Fibroblast of lung (primary cell): ENCODE results near the gene ZCRB1. TPM values are rescaled to one million over a fixed set of nuclear protein-coding genes. Genes with fewer than 3 reads are reported as not detected.

ENCODE experiments used
- DNase-seq, 2 donors: peaks; one replicate each; pipeline versions ENCODE4 v3.0.0 to v3.0.0-alpha.2; 2010; ENCODE audit warnings: low read depth in 2 of 2
- H2AFZ ChIP-seq: 2 replicates; pipeline ENCODE4 v1.5.1; 2012; ENCODE audit warnings: low read length, control low read depth, inconsistent platforms
- H3K27ac ChIP-seq: 2 replicates; pipeline ENCODE4 v1.5.1; 2011; ENCODE audit warnings: low read length, control low read depth; ENCODE audit not compliant: insufficient read depth
- H3K27me3 ChIP-seq: 2 replicates; pipeline ENCODE4 v1.5.1; 2011; ENCODE audit warnings: mild to moderate bottlenecking, low read length; ENCODE audit not compliant: control insufficient read depth, insufficient read depth
- H3K36me3 ChIP-seq: 2 replicates; pipeline ENCODE4 v1.5.1; 2011; ENCODE audit warnings: low read length; ENCODE audit not compliant: control insufficient read depth, insufficient read depth
- H3K4me1 ChIP-seq: 2 replicates; pipeline ENCODE4 v1.5.1; 2011; ENCODE audit warnings: low read length; ENCODE audit not compliant: control insufficient read depth, insufficient read depth; ENCODE audit errors: extremely low read depth
- H3K4me2 ChIP-seq: 2 replicates; pipeline ENCODE4 v1.5.1; 2011; ENCODE audit warnings: low read length, control low read depth; ENCODE audit not compliant: insufficient read depth; ENCODE audit errors: extremely low read depth
- H3K4me3 ChIP-seq, 4 experiments: fragments of 200-600 bp in 1 of 4; sonication (generic) in 1 of 4; replicated peaks in 1 of 4; 2 replicates each; pipeline ENCODE4 v1.5.1; 2011 to 2016; ENCODE audit warnings: low read length in 4 of 4, low read depth in 3 of 4, mild to moderate bottlenecking in 3 of 4, control low read depth in 2 of 4, inconsistent platforms in 1 of 4, mixed read lengths in 1 of 4; ENCODE audit not compliant: insufficient read depth in 1 of 4; ENCODE audit errors: control extremely low read depth in 1 of 4
- H3K79me2 ChIP-seq: 2 replicates; pipeline ENCODE4 v1.5.1; 2012; ENCODE audit warnings: mild to moderate bottlenecking, low read length, inconsistent platforms; ENCODE audit not compliant: control insufficient read depth, insufficient read depth
- H3K9ac ChIP-seq: 2 replicates; pipeline ENCODE4 v1.5.1; 2011; ENCODE audit warnings: mild to moderate bottlenecking, low read length, control low read depth; ENCODE audit not compliant: insufficient read depth
- H3K9me3 ChIP-seq: 2 replicates; pipeline ENCODE4 v1.5.1; 2012; ENCODE audit warnings: low read depth, low read length; ENCODE audit not compliant: control insufficient read depth, insufficient read depth
- H4K20me1 ChIP-seq: 2 replicates; pipeline ENCODE4 v1.5.1; 2011; ENCODE audit warnings: low read length; ENCODE audit not compliant: control insufficient read depth, insufficient read depth; ENCODE audit errors: extremely low read depth
- CTCF ChIP-seq, 2 donors: IDR thresholded peaks in 1 of 2; conservative IDR thresholded peaks in 1 of 2; 1 replicate in 1 of 2; 2 replicates in 1 of 2; pipeline ENCODE4 v1.5.1; 2011 to 2012; ENCODE audit warnings: low read length in 2 of 2, control low read depth in 1 of 2, inconsistent platforms in 1 of 2, low read depth in 1 of 2, mild to moderate bottlenecking in 1 of 2
- EZH2 ChIP-seq: IDR thresholded peaks from 2 replicates; pipeline ENCODE4 v1.5.1; 2012; ENCODE audit warnings: low read length, control low read depth, mild to moderate bottlenecking; ENCODE audit errors: missing control alignments
- polyA plus RNA-seq, 2 donors: library from polyadenylated mRNA; depleted of rRNA in 1 of 2; stranded (reverse) in 1 of 2; unstranded in 1 of 2; fragments of >200 nt; gene quantifications; 2 replicates each; pipeline ENCODE4 v1.2.1, GENCODE V29; 2011 to 2012; ENCODE audit warnings: missing spikeins in 1 of 2
- total RNA-seq: library from RNA; depleted of rRNA; stranded (reverse); fragments of >200 nt; gene quantifications from 2 replicates; pipeline ENCODE4 v1.2.1, GENCODE V29; 2014

Gene ZCRB1
- total and polyA plus RNA-seq, 2 donors (not counting 1 experiment from before 2014, with no cell fraction given): 31.2 to 78.0 TPM

DNA sequence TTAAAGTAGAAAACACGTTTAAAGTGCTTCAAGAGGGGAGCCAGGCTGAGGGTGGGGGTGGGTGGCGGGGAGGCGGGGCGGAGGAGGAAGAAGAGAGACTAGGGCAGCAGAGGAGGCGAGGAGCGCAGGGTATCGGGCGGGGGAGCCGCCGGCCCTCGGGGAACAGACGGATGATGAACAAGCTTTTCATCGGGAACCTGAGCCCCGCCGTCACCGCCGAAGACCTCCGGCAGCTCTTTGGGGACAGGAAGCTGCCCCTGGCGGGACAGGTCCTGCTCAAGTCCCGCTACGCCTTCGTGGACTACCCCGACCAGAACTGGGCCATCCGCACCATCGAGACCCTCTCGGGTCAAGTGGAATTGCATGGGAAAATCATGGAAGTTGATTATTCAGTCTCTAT, 39.2 kb downstream of the ZCRB1 start:
- H3K4me2 ChIP-seq: no peak overlapping the region
- H3K27me3 ChIP-seq: no peaks in the 10 kb centered on the region
- no peak overlapping the region for H3K27ac ChIP-seq
- no peaks in the 10 kb centered on the region for H3K36me3 ChIP-seq
- no peak overlapping the region for H2AFZ ChIP-seq
- H3K79me2 ChIP-seq: no peaks in the 10 kb centered on the region
- no peaks in the 10 kb centered on the region for H3K4me1 ChIP-seq
- TF ChIP-seq EZH2 (no peak), CTCF (conservative IDR thresholded peaks at IDR 0.05 in 1 of 2, IDR thresholded peaks at IDR 0.05 in 1 of 2; ENCODE audit: low read depth in 1 of 2, low read length in 2 of 2) (no peak)
- no peaks in the 10 kb centered on the region for H3K9me3 ChIP-seq
- DNase-seq: no peak
- no peak overlapping the region for H3K4me3 ChIP-seq
- H3K9ac ChIP-seq: no peak overlapping the region
- no peaks in the 10 kb centered on the region for H4K20me1 ChIP-seq

DNA sequence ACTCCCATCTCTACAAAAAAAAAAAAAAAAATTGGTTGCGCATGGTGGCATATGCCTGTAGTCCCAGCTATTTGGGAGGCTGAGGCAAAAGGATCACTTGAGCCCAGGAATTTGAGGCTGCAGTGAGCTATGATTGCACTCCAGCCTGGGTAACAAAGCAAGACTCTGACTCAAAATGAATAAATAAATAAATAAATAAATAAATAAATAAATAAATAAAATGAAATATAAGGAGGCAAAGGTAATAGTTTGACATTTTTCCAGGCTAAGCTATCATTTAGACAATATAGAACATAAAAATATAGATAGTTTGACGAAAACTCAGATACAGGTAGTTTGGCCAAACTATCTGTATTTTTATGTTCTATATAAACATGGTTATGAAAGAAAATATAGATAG, 40.5 kb downstream of the ZCRB1 start:
- Histone ChIP-seq H3K4me1 (no peaks in the 10 kb centered on the region), H4K20me1 (no peaks in the 10 kb centered on the region), H3K9ac (no peak overlapping the region), H3K27me3 (no peaks in the 10 kb centered on the region), H3K36me3 (no peaks in the 10 kb centered on the region), H3K4me3 (no peak overlapping the region), H2AFZ (no peak overlapping the region), H3K4me2 (no peak overlapping the region), H3K9me3 (no peaks in the 10 kb centered on the region), H3K79me2 (no peaks in the 10 kb centered on the region), H3K27ac (no peak overlapping the region)
- TF ChIP-seq CTCF (conservative IDR thresholded peaks at IDR 0.05 in 1 of 2, IDR thresholded peaks at IDR 0.05 in 1 of 2; ENCODE audit: low read depth in 1 of 2, low read length in 2 of 2) (no peak), EZH2 (no peak)
- no peak for DNase-seq

- Histone ChIP-seq H3K4me1 (no peaks in the 10 kb centered on the region), H3K9me3 (no peaks in the 10 kb centered on the region), H3K36me3 (no peaks in the 10 kb centered on the region), H3K27ac (no peak overlapping the region), H3K4me3 (no peak overlapping the region), H3K79me2 (no peaks in the 10 kb centered on the region), H3K4me2 (no peak overlapping the region), H4K20me1 (no peaks in the 10 kb centered on the region), H3K9ac (no peak overlapping the region), H3K27me3 (no peaks in the 10 kb centered on the region), H2AFZ (no peak overlapping the region)
- no peak for TF ChIP-seq EZH2
- no peak for TF ChIP-seq CTCF (conservative IDR thresholded peaks at IDR 0.05 in 1 of 2, IDR thresholded peaks at IDR 0.05 in 1 of 2; ENCODE audit: low read depth in 1 of 2, low read length in 2 of 2)
- DNase-seq: peak; percentile 10 to 54
These were observed 41.0 kb downstream of the ZCRB1 start for GRCh38 chr12:42284876-42285275.
